Measurements from ENCODE around the gene CINP.
A peak's percentile ranks its signal among the peaks of the same experiment; 100 is the strongest.
"Not testable (repeated sequence)": the region's sequence is repeated elsewhere in the genome, so short reads cannot be mapped to it uniquely, and the experiment has no call there.

The CINP gene

DNA sequence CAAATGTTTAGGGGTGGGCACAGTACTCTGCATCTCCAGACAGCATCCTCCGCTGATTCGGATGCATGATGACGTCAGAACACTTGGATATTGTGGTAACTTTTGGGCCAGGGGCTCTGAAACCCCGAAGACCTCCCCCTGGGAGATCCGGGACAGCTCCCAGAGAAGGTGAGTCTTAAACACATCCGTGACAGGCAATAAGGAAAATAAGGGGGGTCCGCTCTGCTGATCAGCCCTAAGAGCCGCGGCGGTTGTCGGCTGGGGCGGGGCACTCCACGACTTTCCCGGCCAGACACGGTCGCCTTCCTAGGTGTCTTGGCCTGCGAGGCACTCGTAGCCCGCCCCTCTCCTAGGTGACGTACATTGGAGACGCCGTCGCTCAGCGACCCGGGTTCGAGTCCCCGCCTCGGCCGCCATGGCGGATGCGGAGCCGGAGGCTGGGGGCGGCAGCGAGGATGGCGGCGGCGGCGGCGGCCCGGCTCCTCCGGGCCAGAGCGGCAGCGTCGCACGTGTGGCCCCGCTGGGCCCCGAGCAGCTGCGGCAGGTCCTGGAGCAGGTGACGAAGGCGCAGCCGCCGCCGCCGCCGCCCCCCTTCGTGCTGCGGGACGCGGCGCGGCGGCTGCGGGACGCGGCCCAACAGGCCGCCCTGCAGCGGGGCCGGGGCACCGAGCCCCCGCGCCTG, 43.2 kb downstream of the CINP start, which contains the start of gene ZNF839:
ZNF839 (plus strand) TSS at position 396 of the 682 bp plus-strand sequence; CDS start at position 416, 20 bp downstream.
- DNase-seq = peak; percentile 52

DNA sequence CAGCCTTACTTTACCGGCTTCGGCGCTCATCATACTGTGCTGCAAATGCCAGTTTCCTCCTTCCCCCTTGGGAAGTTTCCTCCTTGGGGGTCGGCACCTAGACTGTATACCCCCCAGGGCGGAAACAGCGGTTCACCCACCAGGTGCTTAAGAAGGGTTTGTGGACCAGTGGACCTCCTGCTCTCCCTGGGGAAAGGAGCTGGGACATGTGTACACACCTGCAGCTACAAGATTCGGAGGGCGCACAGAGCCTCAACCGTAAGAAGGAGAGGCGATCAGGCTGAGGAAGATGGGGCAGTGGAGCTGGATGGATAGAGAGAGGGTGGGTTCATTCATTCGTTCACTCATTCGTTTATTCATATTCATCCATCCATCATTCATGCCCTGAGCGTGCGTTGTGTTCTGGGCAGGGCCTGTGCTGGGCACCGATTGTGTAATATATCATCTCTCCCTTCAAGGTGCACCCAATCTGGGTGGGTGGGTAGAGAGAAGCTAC, 43.9 kb downstream of the CINP start:
- no peak for DNase-seq

DNA sequence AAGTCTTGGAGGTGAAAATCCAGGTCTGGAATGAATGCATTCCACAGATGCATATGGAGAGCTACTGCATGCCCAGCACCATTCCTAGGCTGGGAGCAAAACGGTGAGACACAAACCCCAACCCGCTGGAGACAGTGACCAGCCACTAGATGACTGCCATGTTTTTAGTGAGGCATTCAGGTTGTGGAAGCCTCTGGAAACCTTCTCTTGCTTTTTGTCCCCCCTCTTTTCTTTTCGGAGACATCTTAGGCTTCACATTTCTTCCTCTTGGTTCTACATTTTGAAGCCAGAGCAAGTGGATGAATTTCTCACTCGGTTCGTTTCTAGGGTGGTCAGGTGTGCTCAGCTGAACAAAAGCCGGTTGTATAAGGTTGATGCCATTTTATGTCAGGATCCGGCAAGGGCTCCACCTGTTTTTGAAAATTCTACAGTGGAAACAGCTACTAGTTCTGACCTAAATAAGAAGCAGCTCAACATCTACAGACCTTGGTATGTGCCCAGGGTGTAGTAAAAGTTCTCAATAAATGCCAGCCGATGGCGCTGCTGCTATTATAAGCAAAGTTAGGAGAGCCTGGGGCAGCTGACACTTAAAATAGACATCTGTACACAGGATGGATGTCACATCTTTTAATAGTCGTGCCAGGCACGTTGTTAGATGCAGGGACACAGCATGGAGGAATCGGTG, 45.0 kb downstream of the CINP start:
- peak; percentile 30 for DNase-seq

GRCh38 chr14:102316743-102317563, 45.7 kb downstream of the CINP start:
- DNase-seq = no peak

GRCh38 chr14:102316338-102316742, 46.4 kb downstream of the CINP start:
- DNase-seq = no peak

DNA sequence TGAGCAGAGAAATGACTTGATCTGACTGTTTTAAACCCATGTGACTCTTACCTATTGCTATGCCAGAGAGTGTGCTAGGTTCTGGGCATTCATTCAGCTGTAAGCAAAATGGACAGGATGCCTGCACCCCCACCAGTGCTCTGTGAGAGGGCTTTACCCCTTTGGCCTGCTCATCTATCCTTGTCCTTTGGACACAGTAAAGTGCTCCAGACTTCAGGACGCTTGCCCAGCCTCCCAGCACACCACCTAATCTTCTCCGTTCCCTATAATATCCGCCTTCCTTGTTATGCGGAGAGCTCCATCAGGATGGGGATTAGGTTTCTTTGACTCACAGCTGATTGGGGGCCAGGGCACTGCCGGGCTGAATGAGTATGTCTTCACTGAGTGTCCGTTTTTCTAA, 47.6 kb downstream of the CINP start:
- DNase-seq = no peak

- no peak for DNase-seq
Measured at GRCh38 chr14:102314242-102315011, 48.3 kb downstream of the CINP start.

- DNase-seq = peak; percentile 80
Measured at GRCh38 chr14:102304611-102305506, 57.8 kb downstream of the CINP start, which contains the start of gene MOK. MOK (minus strand) TSS chr14:102305164; CDS start chr14:102304968, 196 bp downstream.

GRCh38 chr14:102303664-102304063, 59.0 kb downstream of the CINP start:
- no peak for DNase-seq

GRCh38 chr14:102298303-102299070, 64.2 kb downstream of the CINP start:
- not testable (repeated sequence) for DNase-seq
